Heart left ventricle (tissue), 16 donors: ENCODE results near the gene ITGAE. TPM values are rescaled to one million over a fixed set of nuclear protein-coding genes. Genes with fewer than 3 reads are reported as not detected.

Source experiments
- ATAC-seq, 4 donors: fragments of 200-7000 bp; cut with Tn5 transposase; one replicate each; pipeline ENCODE4 v1.9.1; 2020 to 2022; ENCODE audit warnings: moderate library complexity in 4 of 4, mild to moderate bottlenecking in 3 of 4, moderate number of reproducible peaks in 1 of 4
- DNase-seq, 5 donors: peaks; one replicate each; pipeline ENCODE4 v3.0.0-alpha.2; 2020
- H3K27ac ChIP-seq, 12 donors: fragments of 200-600 bp; sonication (generic) in 4 of 12; one replicate each; pipeline versions ENCODE4 v1.5.0 to v1.8.0; 2016 to 2022; ENCODE audit warnings: mild to moderate bottlenecking in 2 of 12
- H3K27me3 ChIP-seq, 9 donors: fragments of 200-600 bp; sonication (generic) in 2 of 9; one replicate each; pipeline versions ENCODE4 v1.5.1 to v1.8.0; 2016 to 2022; ENCODE audit warnings: mild to moderate bottlenecking in 3 of 9
- H3K36me3 ChIP-seq, 9 donors: fragments of 200-600 bp; sonication (generic) in 2 of 9; one replicate each; pipeline versions ENCODE4 v1.5.0 to v1.8.0; 2018 to 2022; ENCODE audit warnings: mild to moderate bottlenecking in 2 of 9
- H3K4me1 ChIP-seq, 12 donors: fragments of 200-600 bp; sonication (generic) in 4 of 12; one replicate each; pipeline versions ENCODE4 v1.5.0 to v1.8.0; 2016 to 2022; ENCODE audit warnings: mild to moderate bottlenecking in 3 of 12
- H3K4me3 ChIP-seq, 12 donors: fragments of 200-600 bp; sonication (generic) in 4 of 12; one replicate each; pipeline versions ENCODE4 v1.5.0 to v1.8.0; 2017 to 2022; ENCODE audit warnings: mild to moderate bottlenecking in 9 of 12, moderate library complexity in 4 of 12
- H3K9me3 ChIP-seq, 12 donors: fragments of 200-600 bp; sonication (generic) in 4 of 12; one replicate each; pipeline versions ENCODE4 v1.5.0 to v1.8.0; 2016 to 2022; ENCODE audit warnings: mild to moderate bottlenecking in 1 of 12
- POLR2A ChIP-seq, 2 donors: fragments of 450-650 bp; IDR thresholded peaks; one replicate each; pipeline ENCODE4 v1.6.1; 2017; ENCODE audit warnings: antibody characterized with exemption in 2 of 2, mild to moderate bottlenecking in 2 of 2, moderate library complexity in 2 of 2
- WGBS, 4 donors: extraction: QIAGEN DNeasy Blood & Tissue Kit in 2 of 4; methylation state at CpG; one replicate each; pipeline versions ENCODE4 v1.1.5 to v1.1.7; 2013 to 2018; 5-methylcytosine and 5-hydroxymethylcytosine counted together
- intact Hi-C, 10 donors: fragments of 100-400 bp; cut with DNase I; formaldehyde crosslinking; loops; one replicate each; pipeline versions ENCODE4 v1.11.1 to v1.14.2; 2022
- polyA plus RNA-seq, 2 donors: library from polyadenylated mRNA; stranded (reverse); fragments of 200-250 nt; gene quantifications; one replicate each; pipeline ENCODE4 v1.2.3, GENCODE V29; 2013
- total RNA-seq, 9 donors: library from RNA; depleted of rRNA in 2 of 9; stranded (reverse); fragments of >200 nt in 2 of 9; fragmentation: NEBNext Ultra II Directional in 3 of 9; extraction: Animal tissue kit (Norgen Biotek cat#: 25700) in 3 of 9; gene quantifications; one replicate each; pipeline versions ENCODE4 v1.1.0 to v1.2.4, GENCODE V29; 2016 to 2023
- TF ChIP-seq, protein P1 (sequence below), 12 donors: fragments of 200-600 bp; sonication (generic) in 4 of 12; IDR thresholded peaks; one replicate each; pipeline versions ENCODE4 v1.5.0 to v1.8.0; 2018 to 2022; ENCODE audit warnings: antibody characterized with exemption in 12 of 12, mild to moderate bottlenecking in 5 of 12
- donor health status: ischemic (EF 13 %, LVEDD 7.1; RV severe dilation, severe dysfunction).
- donor health status: healthy with polysubstance abuse.
- donor health status: DM: no; HTN: yes; CAD: no.
- donor health status: DM: no; HTN: no; CAD: no.
- donor health status: ischemic (EF 25% LVEDD 6.9; RV normal size, moderate dysfunction).
- donor health status: ischemic (EF 25% LVEDD 5.7; RV mildly dilated, moderate dysfunction).
- donor health status: healthy.
- donor health status: DM: yes; HTN: yes; CAD: no.
- donor health status: ischemic (EF 35%, LVEDD 5.7; RV mildly dilated, moderate dysfunction).
- donor health status: nonischemic (EF 11% LVEDD 7.7; RV severe dilation, severe dysfunction).
- donor health status: DM: yes; HTN: yes; CAD: no.
- donor health status: PGD.
- donor health status: ischemic (EF 29% LVEDD 5.4; RV normal size, mild dysfunction).
- donor health status: nonischemic (EF 23%, LVEDD 6.1; RV moderate dilation, normal function).

The ITGAE gene
- total and polyA plus RNA-seq, 11 donors = 7.1 to 32.9 (median 15.3) TPM

DNA sequence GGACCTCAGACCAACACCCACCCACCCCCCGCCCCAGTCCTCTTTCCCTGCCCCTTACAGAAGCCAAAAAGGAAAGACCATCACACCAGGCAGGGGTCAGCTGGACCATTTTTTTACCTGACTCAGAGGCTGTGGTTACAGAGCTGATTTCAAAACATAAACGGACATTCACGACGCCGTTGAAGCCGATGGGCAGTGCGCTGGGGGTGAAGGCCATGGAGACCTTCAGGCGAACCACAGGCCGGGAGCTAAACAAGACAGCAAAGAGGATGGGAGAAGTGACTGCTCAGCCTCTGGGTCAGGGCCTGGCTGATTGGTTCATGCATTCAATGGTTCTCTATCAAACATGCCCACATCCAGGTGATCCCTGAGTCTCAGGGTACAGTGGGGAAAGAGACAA, 53.2 kb downstream of the ITGAE start:
- H3K4me3 ChIP-seq = no peak overlapping the region
- H3K36me3 ChIP-seq = no peaks in the 10 kb centered on the region
- no peak overlapping the region for H3K27ac ChIP-seq
- TF ChIP-seq, protein P1, sequence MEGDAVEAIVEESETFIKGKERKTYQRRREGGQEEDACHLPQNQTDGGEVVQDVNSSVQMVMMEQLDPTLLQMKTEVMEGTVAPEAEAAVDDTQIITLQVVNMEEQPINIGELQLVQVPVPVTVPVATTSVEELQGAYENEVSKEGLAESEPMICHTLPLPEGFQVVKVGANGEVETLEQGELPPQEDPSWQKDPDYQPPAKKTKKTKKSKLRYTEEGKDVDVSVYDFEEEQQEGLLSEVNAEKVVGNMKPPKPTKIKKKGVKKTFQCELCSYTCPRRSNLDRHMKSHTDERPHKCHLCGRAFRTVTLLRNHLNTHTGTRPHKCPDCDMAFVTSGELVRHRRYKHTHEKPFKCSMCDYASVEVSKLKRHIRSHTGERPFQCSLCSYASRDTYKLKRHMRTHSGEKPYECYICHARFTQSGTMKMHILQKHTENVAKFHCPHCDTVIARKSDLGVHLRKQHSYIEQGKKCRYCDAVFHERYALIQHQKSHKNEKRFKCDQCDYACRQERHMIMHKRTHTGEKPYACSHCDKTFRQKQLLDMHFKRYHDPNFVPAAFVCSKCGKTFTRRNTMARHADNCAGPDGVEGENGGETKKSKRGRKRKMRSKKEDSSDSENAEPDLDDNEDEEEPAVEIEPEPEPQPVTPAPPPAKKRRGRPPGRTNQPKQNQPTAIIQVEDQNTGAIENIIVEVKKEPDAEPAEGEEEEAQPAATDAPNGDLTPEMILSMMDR (IDR thresholded peaks at IDR 0.05) = no peak
- no peak for TF ChIP-seq POLR2A (IDR thresholded peaks at IDR 0.05)
- no peaks in the 10 kb centered on the region for H3K27me3 ChIP-seq
- no peaks in the 10 kb centered on the region for H3K9me3 ChIP-seq
- DNase-seq (no peak), ATAC-seq (no peak)
- intact Hi-C loops = no loop called here
- WGBS, 4 donors = 92 to 96% (median 93%) methylated on average over 9 of the region's 9 CpGs
- H3K4me1 ChIP-seq = no peaks in the 10 kb centered on the region

DNA sequence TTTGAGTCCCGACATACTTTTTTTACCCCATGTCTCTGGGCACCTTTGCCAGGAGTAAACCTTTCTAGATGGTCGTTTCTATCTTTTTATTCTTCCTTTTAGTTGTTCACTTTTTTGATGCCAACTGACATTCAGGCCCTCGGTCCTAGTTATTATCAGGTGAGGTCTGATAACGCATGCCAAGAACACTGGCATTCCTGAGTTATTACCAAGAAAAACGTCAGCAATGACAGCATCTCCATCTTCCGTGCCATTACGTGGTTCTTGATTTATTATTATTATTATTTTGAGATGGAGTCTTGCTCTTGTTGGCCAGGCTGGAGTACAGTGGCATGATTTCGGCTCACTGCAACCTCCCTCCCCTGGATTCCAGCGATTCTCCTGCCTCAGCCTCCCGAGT, 55.9 kb downstream of the ITGAE start:
- TF ChIP-seq POLR2A (IDR thresholded peaks at IDR 0.05) = no peak
- TF ChIP-seq, protein P1 (IDR thresholded peaks at IDR 0.05) = no peak
- intact Hi-C loops = no loop called here
- H3K27me3 ChIP-seq = no peaks in the 10 kb centered on the region
- no peaks in the 10 kb centered on the region for H3K36me3 ChIP-seq
- WGBS, 4 donors = 76 to 83% (median 79%) methylated on average over 10 of the region's 10 CpGs
- H3K9me3 ChIP-seq = no peaks in the 10 kb centered on the region
- DNase-seq = no peak
- H3K27ac ChIP-seq = no peak overlapping the region
- no peak overlapping the region for H3K4me3 ChIP-seq
- no peak for ATAC-seq
- no peaks in the 10 kb centered on the region for H3K4me1 ChIP-seq

DNA sequence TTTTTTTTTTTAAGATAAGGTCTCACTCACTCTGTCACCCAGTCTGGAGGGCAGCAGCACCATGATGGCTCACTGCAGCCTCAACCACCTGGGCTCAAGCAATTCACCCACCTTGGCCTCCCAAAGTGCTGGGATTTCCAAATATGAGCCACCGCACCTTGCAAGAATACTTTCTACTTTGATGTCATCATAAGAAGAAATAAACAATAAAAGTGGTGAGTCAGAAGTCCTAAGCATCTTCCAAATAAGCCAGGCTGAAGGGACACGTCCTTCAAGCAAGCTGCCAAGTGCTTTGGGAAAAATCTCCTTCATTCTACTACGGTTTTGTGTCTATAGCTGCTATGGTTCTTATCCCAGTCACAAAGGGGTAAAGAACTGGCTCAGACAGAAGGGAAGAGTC, 57.0 kb downstream of the ITGAE start:
- intact Hi-C loops = no loop called here
- no peak for DNase-seq

DNA sequence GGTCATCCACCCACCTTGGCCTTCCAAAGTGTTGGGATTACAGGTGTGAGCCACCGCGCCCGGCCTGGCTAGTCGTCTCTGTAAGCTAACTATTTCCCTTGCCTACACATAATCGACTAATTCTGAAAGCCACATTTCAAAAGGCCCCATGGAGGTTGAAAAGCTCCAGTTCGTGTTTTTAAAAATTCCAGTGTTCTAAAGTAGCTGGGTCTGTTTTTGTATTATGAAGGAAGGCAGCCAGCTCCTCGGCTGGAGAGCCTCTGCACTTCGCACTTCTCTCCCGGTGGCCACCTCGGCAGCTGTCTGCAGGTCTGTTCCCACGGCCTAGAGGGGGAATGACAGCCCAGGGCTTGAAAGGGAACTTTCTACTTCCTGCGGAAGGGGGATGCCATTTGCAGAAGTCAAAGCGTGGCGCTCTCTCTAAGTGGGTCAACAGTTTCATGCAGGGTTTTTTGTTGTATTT, 60.3 kb downstream of the ITGAE start:
- peaks cover 0 to 13% (median 6%) of the 10 kb centered on the region in 12 donors for H3K4me1 ChIP-seq
- no peak overlapping the region for H3K4me3 ChIP-seq
- intact Hi-C loops = no loop called here
- WGBS, 4 donors = 64 to 71% (median 68%) methylated on average over 14 of the region's 14 CpGs
- no peak for ATAC-seq
- no peak overlapping the region for H3K27ac ChIP-seq
- H3K9me3 ChIP-seq = no peaks in the 10 kb centered on the region
- no peaks in the 10 kb centered on the region for H3K36me3 ChIP-seq
- TF ChIP-seq POLR2A (IDR thresholded peaks at IDR 0.05) = no peak
- TF ChIP-seq, protein P1 (IDR thresholded peaks at IDR 0.05) = no peak
- DNase-seq = no peak
- H3K27me3 ChIP-seq = peaks cover 0 to 3% (median 0%) of the 10 kb centered on the region in 9 donors

More for the DNA sequence above, 57.0 kb downstream of the ITGAE start:
- H3K4me1 ChIP-seq = no peaks in the 10 kb centered on the region
- no peak overlapping the region for H3K4me3 ChIP-seq
- no peaks in the 10 kb centered on the region for H3K36me3 ChIP-seq
- no peaks in the 10 kb centered on the region for H3K9me3 ChIP-seq
- no peaks in the 10 kb centered on the region for H3K27me3 ChIP-seq
- no peak overlapping the region for H3K27ac ChIP-seq
- 58 to 83% (median 81%) methylated on average over 3 of the region's 3 CpGs for WGBS, 4 donors
- ATAC-seq = no peak
- no peak for TF ChIP-seq POLR2A (IDR thresholded peaks at IDR 0.05)
